Measurements from ENCODE around the gene ZNF254. TPM values are rescaled to one million over a fixed set of nuclear protein-coding genes. Genes with fewer than 3 reads are reported as not detected.
"Not testable (repeated sequence)": the region's sequence is repeated elsewhere in the genome, so short reads cannot be mapped to it uniquely, and the experiment has no call there.

The ZNF254 gene
- total RNA-seq, 1 donor from 2014 or later: 28.8 TPM

DNA sequence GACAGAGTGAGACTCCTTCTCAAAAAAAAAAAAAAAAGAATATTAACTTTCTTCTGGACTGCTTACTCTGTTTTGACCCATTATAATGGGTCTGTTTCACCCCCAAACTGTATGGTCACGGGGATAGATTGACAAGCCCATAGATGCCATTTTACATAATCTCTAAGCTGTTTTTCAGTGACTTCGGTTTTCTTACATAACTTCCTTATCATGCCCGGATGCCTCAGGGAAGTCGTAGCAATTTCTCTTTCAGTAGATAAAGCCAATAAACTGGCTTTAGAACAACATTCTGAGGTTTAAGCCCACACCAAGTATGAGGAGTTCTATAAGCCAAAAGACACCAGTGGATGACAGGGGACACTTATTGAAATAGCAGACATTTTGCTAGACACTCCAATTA is 5.9 kb upstream of the ZNF254 start:
- Mint-ChIP-seq H3K36me3 (ENCODE audit: low read depth) (peaks cover 10% of the 10 kb centered on the region), H3K27ac (no peak overlapping the region), H3K4me3 (no peak overlapping the region), H3K4me1 (no peaks in the 10 kb centered on the region), H3K27me3 (no peaks in the 10 kb centered on the region), H3K9me3 (peaks cover 2% of the 10 kb centered on the region)
- ATAC-seq (ENCODE audit: low read depth) (no peak), DNase-seq (no peak)
- intact Hi-C loops (cut with micrococcal nuclease): no loop called here
- TF ChIP-seq, protein P1, sequence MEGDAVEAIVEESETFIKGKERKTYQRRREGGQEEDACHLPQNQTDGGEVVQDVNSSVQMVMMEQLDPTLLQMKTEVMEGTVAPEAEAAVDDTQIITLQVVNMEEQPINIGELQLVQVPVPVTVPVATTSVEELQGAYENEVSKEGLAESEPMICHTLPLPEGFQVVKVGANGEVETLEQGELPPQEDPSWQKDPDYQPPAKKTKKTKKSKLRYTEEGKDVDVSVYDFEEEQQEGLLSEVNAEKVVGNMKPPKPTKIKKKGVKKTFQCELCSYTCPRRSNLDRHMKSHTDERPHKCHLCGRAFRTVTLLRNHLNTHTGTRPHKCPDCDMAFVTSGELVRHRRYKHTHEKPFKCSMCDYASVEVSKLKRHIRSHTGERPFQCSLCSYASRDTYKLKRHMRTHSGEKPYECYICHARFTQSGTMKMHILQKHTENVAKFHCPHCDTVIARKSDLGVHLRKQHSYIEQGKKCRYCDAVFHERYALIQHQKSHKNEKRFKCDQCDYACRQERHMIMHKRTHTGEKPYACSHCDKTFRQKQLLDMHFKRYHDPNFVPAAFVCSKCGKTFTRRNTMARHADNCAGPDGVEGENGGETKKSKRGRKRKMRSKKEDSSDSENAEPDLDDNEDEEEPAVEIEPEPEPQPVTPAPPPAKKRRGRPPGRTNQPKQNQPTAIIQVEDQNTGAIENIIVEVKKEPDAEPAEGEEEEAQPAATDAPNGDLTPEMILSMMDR (IDR thresholded peaks at IDR 0.05): no peak
- CTCF ChIA-PET: no interaction called here
- POLR2A ChIA-PET: interaction anchor here (0.6 kb wide), 1 partner anchor 830 kb away, joined by 3 read pairs; no protein-coding TSS in a partner anchor

DNA sequence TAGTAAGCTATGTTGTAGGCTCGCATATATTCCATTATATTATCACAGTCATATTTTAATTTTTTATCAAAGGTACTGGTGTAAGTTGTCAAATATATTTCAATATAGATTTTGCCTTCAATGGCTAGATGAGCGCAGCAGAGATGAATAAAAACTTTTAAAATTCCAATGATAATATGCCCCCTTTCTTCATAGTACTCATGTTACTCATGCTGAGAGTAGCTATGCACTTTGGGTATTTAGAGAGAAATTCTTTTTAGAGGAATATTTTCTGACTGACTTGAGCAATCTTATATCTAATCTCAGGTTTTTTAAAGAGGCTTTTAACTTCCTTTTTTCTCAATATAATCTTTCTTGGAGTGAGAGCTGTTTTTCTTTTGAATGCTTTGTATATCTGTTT is 11.4 kb downstream of the ZNF254 start:
- Mint-ChIP-seq H3K36me3 (ENCODE audit: low read depth) (peaks cover 51% of the 10 kb centered on the region), H3K27ac (no peak overlapping the region), H3K4me3 (no peak overlapping the region), H3K9me3 (no peaks in the 10 kb centered on the region), H3K27me3 (no peaks in the 10 kb centered on the region), H3K4me1 (peaks cover 17% of the 10 kb centered on the region)
- DNase-seq (no peak), ATAC-seq (ENCODE audit: low read depth) (no peak)
- intact Hi-C loops (cut with micrococcal nuclease): no loop called here
- TF ChIP-seq, protein P1 (IDR thresholded peaks at IDR 0.05): no peak
- POLR2A ChIA-PET: interaction anchor here (2.1 kb wide), 1 partner anchor 11 kb away, joined by 9 read pairs; the partner anchor contains the start of gene ZNF254
- CTCF ChIA-PET: no interaction called here

DNA sequence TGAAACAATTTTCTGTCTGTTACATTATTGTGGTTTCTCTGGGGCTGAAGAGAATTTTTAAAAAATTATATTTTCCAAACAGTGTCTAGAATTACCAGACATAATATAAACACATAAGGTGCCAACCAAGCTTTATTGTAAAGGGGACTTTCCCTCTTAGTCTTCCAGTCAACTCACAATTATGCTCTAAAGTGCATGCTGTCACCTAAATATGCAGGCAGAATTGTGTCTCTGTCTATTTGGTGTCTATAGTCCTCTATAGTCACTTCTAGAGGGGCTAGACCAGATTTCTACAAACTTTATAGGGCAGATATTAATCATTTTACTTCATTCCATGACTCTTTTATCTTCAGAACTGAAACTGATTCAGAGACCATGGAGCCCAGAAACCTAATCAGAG is 12.8 kb downstream of the ZNF254 start:
- no peak overlapping the region for H3K4me3 Mint-ChIP-seq
- peaks cover 56% of the 10 kb centered on the region for H3K36me3 Mint-ChIP-seq (ENCODE audit: low read depth)
- POLR2A ChIA-PET: no interaction called here
- H3K27ac Mint-ChIP-seq: no peak overlapping the region
- ATAC-seq (ENCODE audit: low read depth): no peak
- peaks cover 14% of the 10 kb centered on the region for H3K4me1 Mint-ChIP-seq
- H3K9me3 Mint-ChIP-seq: peaks cover 2% of the 10 kb centered on the region
- no peak for DNase-seq
- intact Hi-C loops (cut with micrococcal nuclease): no loop called here
- CTCF ChIA-PET: no interaction called here
- TF ChIP-seq, protein P1 (IDR thresholded peaks at IDR 0.05): no peak
- H3K27me3 Mint-ChIP-seq: no peaks in the 10 kb centered on the region

DNA sequence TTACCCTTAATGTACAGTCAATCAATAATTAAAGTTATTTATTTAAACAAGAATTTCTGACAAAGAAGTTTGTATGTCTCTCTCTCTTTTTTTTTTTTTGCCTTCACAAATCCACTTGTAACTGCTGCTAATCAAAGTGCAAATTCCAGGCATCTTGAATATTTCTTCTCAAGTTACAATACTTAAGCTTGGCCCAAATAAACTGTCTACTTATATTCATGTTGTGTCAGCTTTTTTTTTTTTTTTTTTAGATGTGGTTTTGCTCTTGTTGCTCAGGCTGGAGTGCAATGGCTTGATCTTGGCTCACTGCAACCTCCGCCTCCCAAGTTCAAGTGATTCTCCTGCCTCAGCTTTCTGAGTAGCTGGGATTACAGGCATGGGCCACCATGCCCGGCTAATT is 13.6 kb downstream of the ZNF254 start:
- intact Hi-C loops (cut with micrococcal nuclease); DNase-seq; H3K27ac Mint-ChIP-seq; H3K4me3 Mint-ChIP-seq; CTCF ChIA-PET; H3K27me3 Mint-ChIP-seq; H3K9me3 Mint-ChIP-seq; ATAC-seq (ENCODE audit: low read depth); POLR2A ChIA-PET; H3K4me1 Mint-ChIP-seq: not testable (repeated sequence)
- peaks cover 55% of the 10 kb centered on the region for H3K36me3 Mint-ChIP-seq (ENCODE audit: low read depth)

DNA sequence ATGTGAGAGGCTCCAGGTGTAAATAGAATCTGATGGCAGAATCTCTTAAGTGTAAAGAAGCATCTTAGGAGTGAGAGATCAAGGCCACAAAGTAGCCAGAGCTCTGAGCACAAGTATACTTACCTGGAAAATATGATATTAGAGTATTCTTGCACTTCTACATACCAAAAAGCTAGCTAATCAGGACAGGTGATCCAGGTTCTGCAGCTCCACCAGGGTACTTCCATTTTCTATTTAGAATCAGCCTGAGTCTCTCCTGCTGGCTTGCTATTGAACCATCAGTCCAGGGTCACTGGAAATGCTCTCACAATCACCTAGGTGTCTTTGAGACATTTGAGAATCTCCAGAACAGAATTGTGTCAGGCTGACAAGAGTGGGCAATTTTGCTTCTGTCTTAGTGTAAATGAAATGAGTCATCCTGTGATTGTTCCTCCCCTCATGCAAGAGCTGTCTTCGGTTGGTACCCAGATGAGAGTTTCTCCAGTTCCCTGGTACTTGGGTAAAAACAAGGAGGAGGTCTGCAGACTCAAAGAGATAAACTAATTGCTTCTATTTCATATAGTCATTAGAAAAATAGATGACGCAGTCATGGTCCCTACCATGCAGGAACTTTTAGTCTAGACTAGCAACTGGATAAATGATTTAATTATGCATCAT is 14.6 kb downstream of the ZNF254 start:
- TF ChIP-seq, protein P1 (IDR thresholded peaks at IDR 0.05): no peak
- Mint-ChIP-seq H3K27me3 (no peaks in the 10 kb centered on the region), H3K27ac (no peak overlapping the region), H3K36me3 (ENCODE audit: low read depth) (peaks cover 59% of the 10 kb centered on the region), H3K9me3 (peaks cover 4% of the 10 kb centered on the region), H3K4me3 (no peak overlapping the region), H3K4me1 (peaks cover 2% of the 10 kb centered on the region)
- ATAC-seq (ENCODE audit: low read depth): no peak
- no peak for DNase-seq
- intact Hi-C loops (cut with micrococcal nuclease): no loop called here
- ChIA-PET CTCF (no interaction called here), POLR2A (no interaction called here)

DNA sequence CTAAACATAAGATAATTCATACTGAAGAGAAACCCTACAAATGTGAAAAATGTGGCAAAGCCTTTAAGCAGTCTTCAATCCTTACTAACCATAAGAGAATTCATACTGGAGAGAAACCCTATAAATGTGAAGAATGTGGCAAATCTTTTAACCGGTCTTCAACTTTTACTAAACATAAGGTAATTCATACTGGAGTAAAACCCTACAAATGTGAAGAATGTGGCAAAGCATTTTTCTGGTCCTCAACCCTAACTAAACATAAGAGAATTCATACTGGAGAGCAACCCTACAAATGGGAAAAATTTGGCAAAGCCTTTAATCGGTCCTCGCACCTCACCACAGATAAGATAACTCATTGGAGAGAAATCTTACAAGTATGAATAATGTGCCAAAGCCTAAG is 40.6 kb downstream of the ZNF254 start:
- intact Hi-C loops (cut with micrococcal nuclease): no loop called here
- H3K9me3 Mint-ChIP-seq: peaks cover 44% of the 10 kb centered on the region
- H3K36me3 Mint-ChIP-seq (ENCODE audit: low read depth): peaks cover 76% of the 10 kb centered on the region
- no peaks in the 10 kb centered on the region for H3K27me3 Mint-ChIP-seq
- ChIA-PET CTCF (no interaction called here), POLR2A (no interaction called here)
- H3K4me3 Mint-ChIP-seq: no peak overlapping the region
- TF ChIP-seq, protein P1 (IDR thresholded peaks at IDR 0.05): no peak
- no peak overlapping the region for H3K27ac Mint-ChIP-seq
- ATAC-seq (ENCODE audit: low read depth) (no peak), DNase-seq (no peak)
- no peaks in the 10 kb centered on the region for H3K4me1 Mint-ChIP-seq
